Endothelial cell of umbilical vein (primary cell): ENCODE measurements around the gene RECQL5. TPM values are rescaled to one million over a fixed set of nuclear protein-coding genes. Genes with fewer than 3 reads are reported as not detected.

Experiments
- BruUV-seq: library from RNA; stranded (reverse); fragments of 400-500 nt; replicated peaks from 2 replicates; lab custom pipeline; 2021; lab: Mats Ljungman, UMichigan
- CTCF ChIA-PET: fragments of 300-600, 350-600 bp; sonication (Branson Sonifier 250); formaldehyde crosslinking; loops from one replicate; lab custom pipeline; 2021; ENCODE audit warnings: antibody characterized with exemption, inconsistent platforms; lab: Charles Lee
- POLR2A ChIA-PET: fragments of 300-600, 350-600 bp; sonication (Branson Sonifier 250); formaldehyde crosslinking; loops from one replicate; lab custom pipeline; 2021; ENCODE audit warnings: antibody characterized with exemption, inconsistent platforms; lab: Charles Lee
- DNase-seq: peaks from one replicate; pipeline ENCODE4 v3.0.0-alpha.2; 2011; ENCODE audit warnings: low read depth, low spot score
- FAIRE-seq: peaks from 2 replicates; lab custom pipeline; 2011; peaks lifted over from hg19 to GRCh38; lab: Jason Lieb, UNC
- H2AFZ ChIP-seq: 2 replicates; pipeline ENCODE4 v1.6.0; 2012; ENCODE audit warnings: low read depth, low read length, control low read depth, inconsistent platforms
- H3K27ac ChIP-seq: 2 replicates; pipeline ENCODE4 v1.5.1; 2011; ENCODE audit warnings: low read depth, mild to moderate bottlenecking, control low read depth, low read length, moderate library complexity; ENCODE audit not compliant: insufficient read depth
- H3K27me3 ChIP-seq, 2 experiments: 2 replicates each; pipeline versions ENCODE4 v1.6.0 to v1.6.1; 2011; ENCODE audit warnings: low read length in 2 of 2, mixed read lengths in 1 of 2; ENCODE audit not compliant: control insufficient read depth in 2 of 2, insufficient read depth in 2 of 2
- H3K36me3 ChIP-seq, 2 experiments: 2 replicates in 1 of 2; 3 replicates in 1 of 2; pipeline ENCODE4 v1.5.1; 2011; ENCODE audit warnings: low read length in 2 of 2, mild to moderate bottlenecking in 1 of 2, moderate library complexity in 1 of 2; ENCODE audit not compliant: control insufficient read depth in 2 of 2, insufficient read depth in 2 of 2; ENCODE audit errors: extremely low read depth in 1 of 2
- H3K4me1 ChIP-seq: 3 replicates; pipeline ENCODE4 v1.5.1; 2011; ENCODE audit warnings: mild to moderate bottlenecking, low read length; ENCODE audit not compliant: control insufficient read depth, insufficient read depth; ENCODE audit errors: extremely low read depth
- H3K4me2 ChIP-seq: 2 replicates; pipeline ENCODE4 v1.6.1; 2011; ENCODE audit warnings: low read length, control low read depth, mixed read lengths; ENCODE audit not compliant: insufficient read depth
- H3K4me3 ChIP-seq, 3 experiments: fragments of 200-600 bp in 1 of 3; sonication (generic), shearing (Covaris generic) in 1 of 3; replicated peaks in 1 of 3; 2 replicates each; pipeline ENCODE4 v1.5.1; 2011 to 2016; ENCODE audit warnings: control low read depth in 3 of 3, low read length in 3 of 3, mild to moderate bottlenecking in 2 of 3, inconsistent platforms in 1 of 3, low read depth in 1 of 3, moderate library complexity in 1 of 3; ENCODE audit not compliant: insufficient read depth in 1 of 3
- H3K79me2 ChIP-seq: 2 replicates; pipeline ENCODE4 v1.6.0; 2012; ENCODE audit warnings: low read length, inconsistent platforms; ENCODE audit not compliant: control insufficient read depth, insufficient read depth
- H3K9ac ChIP-seq: replicated peaks from 2 replicates; pipeline ENCODE3; 2011; ENCODE audit warnings: low read length, control low read depth; ENCODE audit not compliant: insufficient read depth; ENCODE audit errors: extremely low read depth
- H3K9me1 ChIP-seq: replicated peaks from 3 replicates; pipeline ENCODE4 v1.6.0; 2011; ENCODE audit warnings: mild to moderate bottlenecking, low read length; ENCODE audit not compliant: control insufficient read depth, insufficient read depth; ENCODE audit errors: extremely low read depth
- H3K9me3 ChIP-seq: replicated peaks from 2 replicates; pipeline ENCODE4 v1.5.1; 2012; ENCODE audit warnings: low read length, inconsistent platforms; ENCODE audit not compliant: control insufficient read depth, insufficient read depth
- H4K20me1 ChIP-seq: replicated peaks from 2 replicates; pipeline ENCODE3; 2011; ENCODE audit warnings: mild to moderate bottlenecking, low read length; ENCODE audit not compliant: control insufficient read depth, insufficient read depth; ENCODE audit errors: extremely low read depth
- CTCF ChIP-seq, 2 donors: IDR thresholded peaks; 1 replicate in 1 of 2; 2 replicates in 1 of 2; pipeline ENCODE4 v1.5.1; 2011; ENCODE audit warnings: low read length in 2 of 2, mild to moderate bottlenecking in 2 of 2, moderate library complexity in 2 of 2, control low read depth in 1 of 2, inconsistent platforms in 1 of 2, low read depth in 1 of 2; ENCODE audit not compliant: insufficient read depth in 1 of 2; ENCODE audit errors: extremely low read depth in 1 of 2
- EZH2 ChIP-seq: IDR thresholded peaks from 2 replicates; pipeline ENCODE4 v1.6.1; 2012; ENCODE audit warnings: borderline replicate concordance, low read depth, mild to moderate bottlenecking, moderate library complexity, low read length, inconsistent platforms; ENCODE audit not compliant: severe bottlenecking
- FOS ChIP-seq: IDR thresholded peaks from 2 replicates; pipeline ENCODE4 v1.6.1; 2011; ENCODE audit warnings: mild to moderate bottlenecking, low read length, moderate library complexity, borderline replicate concordance; ENCODE audit not compliant: insufficient read depth
- GATA2 ChIP-seq: IDR thresholded peaks from 2 replicates; pipeline ENCODE4 v1.7.0; 2011; ENCODE audit warnings: low read depth, mild to moderate bottlenecking, moderate library complexity, mixed read lengths, low read length; ENCODE audit not compliant: insufficient read length, insufficient read depth
- JUN ChIP-seq: IDR thresholded peaks from 2 replicates; pipeline ENCODE4 v1.6.1; 2011; ENCODE audit warnings: borderline replicate concordance, low read depth; ENCODE audit not compliant: insufficient read length, insufficient read depth
- MAX ChIP-seq: IDR thresholded peaks from 2 replicates; pipeline ENCODE4 v1.6.1; 2011; ENCODE audit not compliant: insufficient read depth, insufficient read length
- MYC ChIP-seq: IDR thresholded peaks from one replicate; pipeline ENCODE4 v1.6.1; 2011; ENCODE audit warnings: mild to moderate bottlenecking, low read depth, low read length
- POLR2A ChIP-seq: IDR thresholded peaks from 2 replicates; pipeline ENCODE4 v1.6.1; 2012; ENCODE audit warnings: low read depth, mild to moderate bottlenecking, control low read depth, low read length
- POLR2AphosphoS5 ChIP-seq: IDR thresholded peaks from 2 replicates; pipeline ENCODE4 v1.6.1; 2012; ENCODE audit warnings: low read depth, mild to moderate bottlenecking, control low read depth, low read length, moderate library complexity; ENCODE audit not compliant: insufficient read depth
- dilution Hi-C: fragments of 300-500 bp; cut with MboI; formaldehyde crosslinking; loops from one replicate; pipeline ENCODE4 v1.15.0; 2019; ENCODE audit warnings: low sequenced_read_pairs; ENCODE audit not compliant: extremely low pct_ligation_motif_present
- intact Hi-C: fragments of 100-400 bp; cut with micrococcal nuclease; formaldehyde crosslinking; loops from one replicate; pipeline ENCODE4 v1.10.0; 2022
- polyA plus RNA-seq, 4 experiments: library from polyadenylated mRNA; depleted of rRNA in 3 of 4; stranded (reverse) in 3 of 4; unstranded in 1 of 4; fragments of >200 nt; gene quantifications; 2 replicates each; pipeline versions ENCODE4 v1.2.1 to v1.2.3, GENCODE V29; 2011 to 2012; ENCODE audit warnings: missing spikeins in 1 of 4
- total RNA-seq: library from RNA; stranded (reverse); gene quantifications from 2 replicates; pipeline ENCODE4 v1.2.3, GENCODE V29; 2021

The RECQL5 gene
- total and polyA plus RNA-seq, 2 donors (not counting 3 experiments of a cell fraction or from before 2014, with no cell fraction given), result 21.3 to 30.7 TPM

GRCh38 chr17:75637143-75637538 is 29.8 kb downstream of the RECQL5 start:
- POLR2A ChIA-PET, result no interaction called here

More at GRCh38 chr17:75637143-75637538, 29.8 kb downstream of the RECQL5 start:
- Histone ChIP-seq H3K9ac (no peak overlapping the region), H3K9me1 (no peaks in the 10 kb centered on the region), H4K20me1 (no peaks in the 10 kb centered on the region), H3K4me1 (peaks cover 12% of the 10 kb centered on the region), H3K36me3 (no peaks in the 10 kb centered on the region), H3K4me2 (no peak overlapping the region), H3K4me3 (no peak overlapping the region), H3K27ac (no peak overlapping the region), H3K79me2 (no peaks in the 10 kb centered on the region), H3K27me3 (no peaks in the 10 kb centered on the region), H3K9me3 (no peaks in the 10 kb centered on the region), H2AFZ (no peak overlapping the region)
- CTCF ChIA-PET, result interaction anchor here (1.8 to 16.3 kb wide), 3 partner anchors 13 to 110 kb away, joined by 6 to 625 read pairs (median 446); a partner anchor contains a TSS
- DNase-seq (no peak), FAIRE-seq (no peak)
- intact Hi-C loops, result no loop called here
- no TSS peak for BruUV-seq
- dilution Hi-C loops, result no loop called here
- TF ChIP-seq EZH2, result no peak
- no peak for TF ChIP-seq MAX
- TF ChIP-seq FOS, result no peak
- TF ChIP-seq JUN, result no peak
- no peak for TF ChIP-seq MYC
- TF ChIP-seq CTCF (IDR thresholded peaks at IDR 0.05; ENCODE audit: extremely low read depth in 1 of 2, insufficient read depth in 1 of 2, low read depth in 1 of 2, low read length in 2 of 2), result no peak
- TF ChIP-seq POLR2A, result no peak
- no peak for TF ChIP-seq POLR2AphosphoS5
- no peak for TF ChIP-seq GATA2
